Esophagus muscularis mucosa (tissue), 4 donors: ENCODE data around the gene PACSIN3.

ENCODE experiments used
- CTCF ChIP-seq, 3 experiments: fragments of 200-600 bp in 2 of 3; fragments of 450-650 bp in 1 of 3; sonication (generic) in 2 of 3; IDR thresholded peaks; one replicate each; pipeline ENCODE4 v1.5.1; 2017 to 2019; ENCODE audit warnings: antibody characterized with exemption in 3 of 3, mild to moderate bottlenecking in 2 of 3, moderate library complexity in 1 of 3
- EP300 ChIP-seq: sonication (generic); formaldehyde crosslinking; IDR thresholded peaks from one replicate; pipeline ENCODE4 v1.6.1; 2017; ENCODE audit warnings: antibody characterized with exemption
- POLR2A ChIP-seq: fragments of 450-650 bp; IDR thresholded peaks from one replicate; pipeline ENCODE4 v1.6.1; 2017; ENCODE audit warnings: antibody characterized with exemption, moderate library complexity, mild to moderate bottlenecking, low read depth
- POLR2AphosphoS5 ChIP-seq, 2 donors: sonication (generic); formaldehyde crosslinking; IDR thresholded peaks; one replicate each; pipeline ENCODE4 v1.6.1; 2017; ENCODE audit warnings: antibody characterized with exemption in 2 of 2

DNA sequence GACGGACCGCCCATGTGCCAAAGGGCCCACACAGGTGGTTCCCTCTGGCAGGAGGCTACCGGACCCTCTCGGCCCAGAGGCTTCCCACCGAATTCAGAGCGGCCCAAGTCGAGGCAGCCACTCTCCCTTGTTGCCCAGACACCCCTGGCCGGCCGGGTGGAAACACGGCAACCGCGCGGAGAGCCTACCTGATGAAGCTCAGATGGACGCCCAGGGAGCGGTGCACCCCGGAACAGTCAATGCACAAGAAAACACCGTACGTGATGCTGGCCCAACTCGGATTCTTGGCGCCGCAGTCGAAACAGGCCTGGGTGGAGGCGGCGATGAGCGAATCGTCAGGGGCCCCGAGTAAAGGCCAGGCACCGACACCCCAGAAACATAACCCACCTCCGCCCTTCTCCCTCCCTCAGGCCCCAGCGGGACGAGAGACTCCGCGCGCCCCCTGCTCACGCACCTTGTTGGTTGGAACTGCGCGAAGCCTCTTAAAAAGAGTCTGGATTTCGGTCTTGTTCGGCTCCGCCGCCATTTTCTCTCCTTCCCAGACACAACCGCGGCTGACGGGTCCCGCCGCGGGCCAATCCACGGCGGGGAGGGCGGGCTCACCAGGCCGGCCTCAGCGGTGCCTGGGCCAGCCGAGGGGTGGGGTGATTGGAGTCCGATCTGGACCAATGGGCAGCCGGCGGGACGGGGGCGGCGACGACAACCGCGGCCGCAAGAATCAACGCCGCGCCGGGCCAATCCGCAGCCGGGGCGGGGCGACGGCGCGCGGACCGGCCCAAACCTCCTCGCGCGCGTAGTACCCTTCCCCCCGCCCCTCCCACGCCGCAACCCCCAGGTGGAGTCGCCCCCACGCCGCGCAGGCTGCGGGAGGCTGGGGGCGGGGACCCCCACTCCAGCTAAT is 9.7 kb downstream of the PACSIN3 start, which contains the start of gene ARFGAP2:
- TF ChIP-seq POLR2A (no peak), CTCF (IDR thresholded peaks at IDR 0.05) (no peak), EP300 (no peak), POLR2AphosphoS5 (IDR thresholded peaks at IDR 0.05) (peak; percentile 85 to 87)
